A549 (cell line): ENCODE data around the gene SLC2A2. TPM values are rescaled to one million over a fixed set of nuclear protein-coding genes. Genes with fewer than 3 reads are reported as not detected.

Source experiments
- ATAC-seq, 2 experiments: fragments of 200-7000 bp in 1 of 2; fragments of >200 bp in 1 of 2; cut with Nextera tagmentation in 1 of 2; cut with Tn5 transposase in 1 of 2; 3 replicates each; pipeline versions ENCODE4 v1.8.0 to v1.9.1; 2018 to 2020; ENCODE audit warnings: mild to moderate bottlenecking in 1 of 2, moderate library complexity in 1 of 2
- CTCF ChIA-PET: fragments of 300-600 bp; sonication (Branson Sonifier 250); formaldehyde crosslinking; extraction: SDS; loops from one replicate; lab custom pipeline; 2021; ENCODE audit warnings: antibody characterized with exemption, inconsistent platforms; lab: Yijun Ruan, JAX
- POLR2A ChIA-PET: fragments of 350-600 bp; formaldehyde crosslinking; extraction: SDS; loops from one replicate; lab custom pipeline; 2021; ENCODE audit warnings: antibody characterized with exemption, inconsistent platforms; lab: Yijun Ruan, JAX
- DNase-seq, 2 experiments: peaks; one replicate each; pipeline versions ENCODE4 v3.0.0 to v3.0.0-alpha.2; 2011 to 2016; ENCODE audit warnings: low read depth in 1 of 2, low spot score in 1 of 2
- FAIRE-seq: peaks from 2 replicates; lab custom pipeline; 2011; peaks lifted over from hg19 to GRCh38; lab: Jason Lieb, UNC
- H3K27ac ChIP-seq, 2 experiments: fragments of >200 bp; sonication (Bioruptor Twin); formaldehyde crosslinking; 3 replicates each; pipeline ENCODE4 v1.5.1; 2016 to 2017
- H3K4me1 ChIP-seq: fragments of >200 bp; sonication (Bioruptor Twin); formaldehyde crosslinking; 3 replicates; pipeline ENCODE4 v1.6.1; 2016
- H3K4me2 ChIP-seq: fragments of >200 bp; sonication (Bioruptor Twin); formaldehyde crosslinking; 3 replicates; pipeline ENCODE4 v1.6.1; 2016
- H3K4me3 ChIP-seq: fragments of >200 bp; sonication (Bioruptor Twin); formaldehyde crosslinking; 3 replicates; pipeline ENCODE4 v1.5.1; 2016
- H3K9me3 ChIP-seq: fragments of >200 bp; sonication (Bioruptor Twin); formaldehyde crosslinking; 3 replicates; pipeline ENCODE4 v1.6.1; 2016
- BCL3 ChIP-seq: fragments of >200 bp; sonication (Bioruptor Twin); formaldehyde crosslinking; IDR thresholded peaks from 3 replicates; pipeline ENCODE4 v1.6.1; 2016
- BHLHE40 ChIP-seq: IDR thresholded peaks from 2 replicates; pipeline ENCODE4 v1.6.1; 2012; ENCODE audit warnings: low read depth, low read length, inconsistent platforms
- CHD4 ChIP-seq: fragments of 200-600 bp; sonication (generic); IDR thresholded peaks from 2 replicates; pipeline ENCODE4 v1.6.1; 2016; ENCODE audit warnings: antibody characterized with exemption, mild to moderate bottlenecking, borderline replicate concordance
- EHF ChIP-seq: fragments of 250-450 bp; sonication (Bioruptor Pico); IDR thresholded peaks from 2 replicates; pipeline ENCODE4 v1.5.0; 2020; ENCODE audit warnings: mild to moderate bottlenecking
- EHMT2 ChIP-seq: fragments of 200-600 bp; sonication (generic); IDR thresholded peaks from 2 replicates; pipeline ENCODE4 v1.6.1; 2016; ENCODE audit warnings: antibody characterized with exemption, low read depth, mild to moderate bottlenecking, moderate library complexity
- GATA3 ChIP-seq: IDR thresholded peaks from 2 replicates; pipeline ENCODE4 v1.6.1; 2012; ENCODE audit warnings: borderline replicate concordance
- HDAC2 ChIP-seq: fragments of 200-600 bp; sonication (generic); IDR thresholded peaks from 2 replicates; pipeline ENCODE4 v1.6.1; 2016
- HEYL ChIP-seq: fragments of 250-450 bp; sonication (Bioruptor Pico); IDR thresholded peaks from 2 replicates; pipeline ENCODE4 v1.8.0; 2021; ENCODE audit warnings: mild to moderate bottlenecking, moderate library complexity
- HMGXB4 ChIP-seq: fragments of 250-450 bp; sonication (Bioruptor Pico); IDR thresholded peaks from 2 replicates; pipeline ENCODE4 v1.5.0; 2021; ENCODE audit warnings: mild to moderate bottlenecking, moderate library complexity, borderline replicate concordance
- HOXB5 ChIP-seq: fragments of 250-450 bp; sonication (Bioruptor Pico); IDR thresholded peaks from 2 replicates; pipeline ENCODE4 v1.5.0; 2020; ENCODE audit warnings: mild to moderate bottlenecking, moderate library complexity
- MYC ChIP-seq: IDR thresholded peaks from 2 replicates; pipeline ENCODE4 v1.6.1; 2012; ENCODE audit warnings: mild to moderate bottlenecking, inconsistent platforms, low read length, improper control_type of control experiment, borderline replicate concordance
- POLR2A ChIP-seq: IDR thresholded peaks from 2 replicates; pipeline ENCODE4 v1.6.1; 2012; ENCODE audit warnings: mild to moderate bottlenecking, low read length
- POLR2AphosphoS2 ChIP-seq: conservative IDR thresholded peaks from 2 replicates; pipeline ENCODE4 v1.6.1; 2012; ENCODE audit warnings: low read length, improper control_type of control experiment, inconsistent platforms
- REST ChIP-seq: fragments of 200-600 bp; sonication (generic); IDR thresholded peaks from 2 replicates; pipeline ENCODE4 v1.6.1; 2016; ENCODE audit warnings: antibody characterized with exemption, mild to moderate bottlenecking, moderate library complexity
- RNF2 ChIP-seq: fragments of 200-600 bp; sonication (generic); IDR thresholded peaks from 2 replicates; pipeline ENCODE4 v1.6.1; 2016; ENCODE audit warnings: low read depth, mild to moderate bottlenecking, antibody characterized with exemption, moderate library complexity, borderline replicate concordance
- SMC3 ChIP-seq: fragments of >200 bp; sonication (Bioruptor Twin); formaldehyde crosslinking; IDR thresholded peaks from 3 replicates; pipeline ENCODE4 v1.6.1; 2018; ENCODE audit warnings: inconsistent platforms
- TP53 ChIP-seq: fragments of 250-450 bp; sonication (Bioruptor Pico); IDR thresholded peaks from 2 replicates; pipeline ENCODE4 v1.5.0; 2021; ENCODE audit warnings: mild to moderate bottlenecking, moderate library complexity
- USF2 ChIP-seq: fragments of 450-650 bp; IDR thresholded peaks from 2 replicates; pipeline ENCODE4 v1.6.1; 2014; ENCODE audit warnings: antibody characterized with exemption
- ZNF302 ChIP-seq: fragments of 250-450 bp; sonication (Bioruptor Pico); IDR thresholded peaks from 2 replicates; pipeline ENCODE4 v1.9.0; 2021; ENCODE audit warnings: inconsistent platforms, mild to moderate bottlenecking, moderate library complexity
- WGBS: methylation state at CpG from one replicate; pipeline ENCODE4 v1.1.6; 2017; ENCODE audit errors: missing lambda C conversion rate; 5-methylcytosine and 5-hydroxymethylcytosine counted together
- polyA plus RNA-seq, 4 experiments: library from polyadenylated mRNA; depleted of rRNA in 3 of 4; stranded (reverse); fragments of >200 nt; fragmentation: RNase III in 1 of 4; extraction: RNeasy Plus Mini Kit Qiagen cat#74134 plus additional on column Dnase treatment in 1 of 4; gene quantifications; 2 replicates in 3 of 4; 3 replicates in 1 of 4; pipeline ENCODE4 v1.2.3, GENCODE V29; 2011 to 2017

SLC2A2 gene
- polyA plus RNA-seq, 2 of the 4 experiments (the other 2 are of a cell fraction) = not detected

GRCh38 chr3:170982733-170983132 lies 43.8 kb downstream of the SLC2A2 start:
- H3K4me1 ChIP-seq = peaks cover 13% of the 10 kb centered on the region
- TF ChIP-seq CHD4 (no peak), RNF2 (no peak), TP53 (CRISPR knock-in tag) (no peak), POLR2AphosphoS2 (no peak), HOXB5 (no peak), POLR2A (no peak), HMGXB4 (CRISPR knock-in tag) (no peak), BHLHE40 (no peak), HDAC2 (no peak)
- no peak overlapping the region for H3K27ac ChIP-seq
- FAIRE-seq (no peak), DNase-seq (no peak), ATAC-seq (no peak)
- H3K9me3 ChIP-seq = peaks cover 6% of the 10 kb centered on the region; the same call in 2 of the 3 replicates
- 91% methylated on average over 2 of the region's 2 CpGs for WGBS
- no peak overlapping the region for H3K4me3 ChIP-seq
- POLR2A ChIA-PET = no interaction called here
- no peak overlapping the region for H3K4me2 ChIP-seq
- CTCF ChIA-PET = no interaction called here

GRCh38 chr3:170980399-170980798 lies 46.1 kb downstream of the SLC2A2 start:
- DNase-seq (no peak), FAIRE-seq (no peak), ATAC-seq (no peak)
- Histone ChIP-seq H3K4me1 (peaks cover 23% of the 10 kb centered on the region), H3K4me3 (no peak overlapping the region), H3K27ac (no peak overlapping the region)
- ChIA-PET CTCF (no interaction called here), POLR2A (no interaction called here)
- TF ChIP-seq BHLHE40 (no peak), SMC3 (no peak), HDAC2 (no peak), EHMT2 (no peak), HEYL (CRISPR knock-in tag) (no peak), GATA3 (no peak), MYC (no peak), ZNF302 (CRISPR knock-in tag) (no peak), BCL3 (no peak), POLR2AphosphoS2 (no peak), EHF (no peak), USF2 (no peak), REST (no peak)
- TF ChIP-seq, all 56 proteins: peak for 0
- no peak overlapping the region for H3K4me2 ChIP-seq
- peaks cover 6% of the 10 kb centered on the region; the same call in 2 of the 3 replicates for H3K9me3 ChIP-seq
